Mesothelial cell of epicardium (in vitro differentiated cells): ENCODE results near the gene PRKAG1. TPM values are rescaled to one million over a fixed set of nuclear protein-coding genes. Genes with fewer than 3 reads are reported as not detected.

Source experiments
- DNase-seq, 2 experiments: peaks; one replicate each; pipeline ENCODE4 v3.0.0; 2021; ENCODE audit warnings: low spot score in 2 of 2; ENCODE audit not compliant: unreplicated experiment in 2 of 2
- H3K27ac Mint-ChIP-seq: 2 replicates; pipeline ENCODE4 v1.8.0; 2021; ENCODE audit warnings: mixed read lengths
- H3K27me3 Mint-ChIP-seq: 2 replicates; pipeline ENCODE4 v1.8.0; 2021; ENCODE audit warnings: low read depth, mixed read lengths
- H3K36me3 Mint-ChIP-seq: 2 replicates; pipeline ENCODE4 v1.8.0; 2021; ENCODE audit warnings: mixed read lengths
- H3K4me1 Mint-ChIP-seq: 2 replicates; pipeline ENCODE4 v1.8.0; 2021; ENCODE audit warnings: mixed read lengths
- H3K4me3 Mint-ChIP-seq: 2 replicates; pipeline ENCODE4 v1.8.0; 2021; ENCODE audit warnings: mild to moderate bottlenecking, moderate library complexity, mixed read lengths
- H3K9me3 Mint-ChIP-seq: 2 replicates; pipeline ENCODE4 v1.8.0; 2021; ENCODE audit warnings: mixed read lengths
- total RNA-seq: library from RNA; stranded (reverse); gene quantifications from 3 replicates; pipeline ENCODE4 v1.2.1, GENCODE V29; 2021
- TF ChIP-seq, protein P1 (sequence below): fragments of 200-600 bp; sonication (generic); IDR thresholded peaks from one replicate; pipeline ENCODE4 v1.5.0; 2021; ENCODE audit warnings: antibody characterized with exemption; ENCODE audit not compliant: unreplicated experiment

The PRKAG1 gene
- total RNA-seq, 1 donor from 2014 or later, result 61.8 TPM

DNA sequence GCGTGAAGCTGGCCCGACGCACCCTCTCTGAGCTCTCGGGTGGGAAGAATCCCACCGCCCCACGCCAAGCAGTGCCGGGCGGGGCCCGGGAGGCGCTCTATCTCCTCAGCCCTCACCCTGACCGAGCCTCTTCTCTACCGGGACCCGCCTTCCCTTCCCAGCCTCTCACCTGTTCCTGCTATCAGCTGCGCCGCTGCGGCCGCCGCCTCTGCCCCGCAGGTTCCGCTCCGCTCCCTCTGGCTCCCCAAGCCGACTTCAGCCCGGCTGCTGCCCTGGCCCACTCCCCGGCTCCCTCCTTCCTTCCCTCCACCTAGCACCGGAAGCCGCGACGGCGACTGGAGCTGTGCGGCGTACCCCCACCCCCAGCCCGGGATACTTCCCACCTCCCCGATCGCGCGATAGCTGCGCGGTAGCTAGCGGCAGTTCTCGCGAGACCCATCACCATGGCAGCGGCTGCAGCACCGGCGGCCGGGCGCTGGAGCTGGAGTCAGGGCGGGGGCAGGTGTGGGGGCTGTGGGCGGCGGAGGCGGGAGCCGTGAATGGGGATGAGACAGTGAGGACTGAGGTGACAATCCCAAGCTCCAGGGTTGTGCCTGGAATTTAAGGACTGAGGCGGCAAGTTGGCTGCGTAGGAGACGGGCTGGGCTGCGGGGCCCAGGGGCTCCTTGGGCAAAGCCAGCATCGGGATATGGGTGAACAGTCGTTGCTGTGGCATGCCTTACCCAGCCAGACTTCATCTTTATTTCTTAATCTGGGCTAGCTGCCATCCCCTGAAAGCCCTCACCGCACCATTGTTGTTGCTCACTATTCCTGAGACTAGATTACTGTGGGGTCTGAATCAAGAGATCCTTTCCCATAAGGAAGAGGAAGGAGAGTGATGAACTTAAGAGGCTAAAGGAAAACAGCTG, 61.2 kb downstream of the PRKAG1 start, which contains the start of gene ARF3:
ARF3 (minus strand) TSS at position 347 of the 908 bp plus-strand sequence. CDS start 16,392 bp downstream, outside the sequence.
- Mint-ChIP-seq H3K4me1 (peaks cover 17% of the 10 kb centered on the region), H3K4me3 (peak within 1 kb of the TSS; percentile 97), H3K36me3 (no peaks in the 10 kb centered on the region), H3K9me3 (no peaks in the 10 kb centered on the region), H3K27ac (peak within 1 kb of the TSS; percentile 98), H3K27me3 (peaks cover 7% of the 10 kb centered on the region)
- peak; percentile 95 to 96 for DNase-seq
- TF ChIP-seq, protein P1, sequence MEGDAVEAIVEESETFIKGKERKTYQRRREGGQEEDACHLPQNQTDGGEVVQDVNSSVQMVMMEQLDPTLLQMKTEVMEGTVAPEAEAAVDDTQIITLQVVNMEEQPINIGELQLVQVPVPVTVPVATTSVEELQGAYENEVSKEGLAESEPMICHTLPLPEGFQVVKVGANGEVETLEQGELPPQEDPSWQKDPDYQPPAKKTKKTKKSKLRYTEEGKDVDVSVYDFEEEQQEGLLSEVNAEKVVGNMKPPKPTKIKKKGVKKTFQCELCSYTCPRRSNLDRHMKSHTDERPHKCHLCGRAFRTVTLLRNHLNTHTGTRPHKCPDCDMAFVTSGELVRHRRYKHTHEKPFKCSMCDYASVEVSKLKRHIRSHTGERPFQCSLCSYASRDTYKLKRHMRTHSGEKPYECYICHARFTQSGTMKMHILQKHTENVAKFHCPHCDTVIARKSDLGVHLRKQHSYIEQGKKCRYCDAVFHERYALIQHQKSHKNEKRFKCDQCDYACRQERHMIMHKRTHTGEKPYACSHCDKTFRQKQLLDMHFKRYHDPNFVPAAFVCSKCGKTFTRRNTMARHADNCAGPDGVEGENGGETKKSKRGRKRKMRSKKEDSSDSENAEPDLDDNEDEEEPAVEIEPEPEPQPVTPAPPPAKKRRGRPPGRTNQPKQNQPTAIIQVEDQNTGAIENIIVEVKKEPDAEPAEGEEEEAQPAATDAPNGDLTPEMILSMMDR, result no peak

DNA sequence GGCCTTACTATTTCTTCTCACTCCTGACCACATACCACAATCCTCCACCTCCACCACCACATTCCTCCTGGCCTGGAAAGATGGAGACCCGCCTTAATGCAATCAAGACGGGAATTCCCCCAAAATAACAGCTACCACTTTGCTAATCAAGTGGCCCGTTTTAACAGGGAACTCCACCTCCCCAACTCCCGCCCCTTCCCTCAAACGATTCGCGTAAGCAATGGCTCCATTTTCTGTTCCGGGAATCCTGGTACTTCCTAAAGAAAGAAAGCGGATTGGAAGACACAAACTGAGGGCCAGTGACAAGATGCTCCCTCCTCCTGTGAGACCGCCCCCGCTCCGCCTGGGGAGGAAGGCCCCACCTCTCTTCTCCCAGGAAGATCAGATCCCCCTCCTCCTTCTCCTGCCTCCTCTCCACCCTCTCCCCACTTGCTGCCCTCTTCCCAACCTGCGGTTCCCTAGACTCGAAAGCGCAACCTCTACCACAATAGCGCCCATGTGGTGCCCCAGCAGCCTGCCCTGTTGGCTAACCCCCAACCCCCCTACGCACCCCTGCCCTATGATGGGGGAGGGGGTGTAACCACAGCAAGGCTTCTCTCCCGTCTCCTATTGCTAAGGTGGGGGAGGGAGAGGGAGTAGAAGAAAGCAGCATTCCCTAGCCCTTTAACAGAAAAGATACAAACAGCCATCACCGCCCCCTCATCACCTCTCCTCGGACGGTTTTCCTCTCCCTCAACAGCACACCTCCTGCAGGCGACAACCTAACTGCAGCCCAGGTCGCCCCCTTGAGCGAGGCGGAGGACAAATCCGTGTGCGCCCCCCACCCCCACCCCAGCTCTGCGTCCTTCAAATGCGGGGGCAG, 62.1 kb downstream of the PRKAG1 start:
- peak; percentile 68 to 76 for DNase-seq
- H3K4me3 Mint-ChIP-seq, result peak overlapping the region; percentile 97
- H3K9me3 Mint-ChIP-seq, result no peaks in the 10 kb centered on the region
- peaks cover 7% of the 10 kb centered on the region for H3K27me3 Mint-ChIP-seq
- peak overlapping the region; percentile 98 for H3K27ac Mint-ChIP-seq
- TF ChIP-seq, protein P1, result no peak
- no peaks in the 10 kb centered on the region for H3K36me3 Mint-ChIP-seq
- H3K4me1 Mint-ChIP-seq, result peaks cover 17% of the 10 kb centered on the region

DNA sequence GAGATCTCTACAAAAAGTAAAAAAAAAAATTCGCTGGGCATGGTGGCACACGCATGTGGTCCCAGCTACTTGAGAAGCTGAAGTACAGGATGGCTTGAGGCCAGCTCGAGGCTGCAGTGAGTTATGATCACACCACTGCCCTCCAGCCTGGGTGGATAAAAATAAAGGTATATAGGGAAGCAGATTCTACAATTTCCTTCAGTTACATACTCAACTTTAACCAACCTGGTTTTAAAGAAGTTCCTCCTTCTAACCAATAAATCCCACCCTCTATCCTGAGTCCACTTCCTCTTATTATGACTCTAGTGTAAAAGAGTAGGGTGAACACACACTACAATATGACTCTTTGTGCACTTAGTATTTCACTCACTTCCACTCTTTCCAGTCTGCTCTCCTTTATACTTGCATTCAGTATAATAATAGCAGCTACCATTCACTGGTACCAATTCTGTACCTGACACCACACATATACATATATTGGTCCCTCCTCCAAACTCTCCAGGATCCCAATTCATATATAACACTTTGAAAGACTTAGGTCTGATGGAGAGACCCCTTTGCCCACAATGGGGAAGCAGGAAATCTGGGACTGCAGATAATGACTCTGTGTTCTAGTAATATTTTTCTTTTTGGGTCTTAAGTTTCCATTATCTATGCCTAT, 63.6 kb downstream of the PRKAG1 start:
- Mint-ChIP-seq H3K27me3 (no peaks in the 10 kb centered on the region), H3K4me3 (peak overlapping the region; percentile 97), H3K9me3 (no peaks in the 10 kb centered on the region), H3K27ac (peak overlapping the region; percentile 98), H3K4me1 (peaks cover 17% of the 10 kb centered on the region), H3K36me3 (peaks cover 3% of the 10 kb centered on the region)
- DNase-seq, result no peak
- TF ChIP-seq, protein P1, result no peak

DNA sequence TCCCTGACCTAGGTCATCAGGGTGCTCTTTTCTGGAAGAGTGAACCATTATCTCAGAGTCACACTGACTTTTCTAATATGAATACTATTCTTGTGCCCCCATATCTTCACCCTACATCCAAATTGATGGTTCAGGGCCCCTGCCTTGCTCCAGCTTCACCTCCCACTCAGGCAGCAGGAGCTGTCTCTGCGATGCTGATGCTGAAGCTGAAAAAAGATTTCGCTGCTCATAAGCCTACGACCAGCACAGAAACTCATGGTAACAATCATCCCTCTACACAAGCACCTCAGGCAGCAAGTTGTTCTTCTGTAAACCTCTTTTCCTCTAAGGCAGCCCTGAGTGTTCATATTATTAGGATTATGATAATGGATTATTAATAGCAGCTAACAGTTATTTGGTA, 64.5 kb downstream of the PRKAG1 start:
- peaks cover 5% of the 10 kb centered on the region for H3K36me3 Mint-ChIP-seq
- no peak overlapping the region for H3K4me3 Mint-ChIP-seq
- DNase-seq, result no peak
- TF ChIP-seq, protein P1, result no peak
- peaks cover 17% of the 10 kb centered on the region for H3K4me1 Mint-ChIP-seq
- no peaks in the 10 kb centered on the region for H3K27me3 Mint-ChIP-seq
- H3K27ac Mint-ChIP-seq, result no peak overlapping the region
- H3K9me3 Mint-ChIP-seq, result no peaks in the 10 kb centered on the region

DNA sequence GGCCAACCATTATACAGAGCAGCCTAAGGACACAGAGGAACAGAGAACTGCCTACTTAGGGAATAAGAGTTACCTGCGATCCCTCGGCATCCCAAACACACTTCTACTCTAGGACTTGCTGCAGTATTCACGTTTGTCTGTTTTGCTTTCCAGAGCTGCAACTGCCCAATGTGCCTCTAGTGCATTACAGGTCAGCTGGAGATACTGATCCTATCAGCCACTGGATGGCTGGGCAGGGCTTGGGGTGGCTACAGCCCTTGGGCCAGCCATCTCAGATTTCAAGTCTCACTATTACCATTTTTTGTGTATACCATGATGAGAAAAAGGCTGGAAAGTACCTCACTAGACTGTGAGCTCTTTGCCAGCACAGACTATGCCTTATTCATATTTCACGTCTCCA, 65.9 kb downstream of the PRKAG1 start:
- Mint-ChIP-seq H3K4me3 (no peak overlapping the region), H3K27me3 (no peaks in the 10 kb centered on the region), H3K9me3 (no peaks in the 10 kb centered on the region), H3K27ac (no peak overlapping the region), H3K4me1 (peaks cover 12% of the 10 kb centered on the region), H3K36me3 (peaks cover 5% of the 10 kb centered on the region)
- DNase-seq, result no peak
- TF ChIP-seq, protein P1, result no peak
